Pons (tissue), 1 donor: ENCODE results near the gene PVR.
"Not testable (repeated sequence)": the region's sequence is repeated elsewhere in the genome, so short reads cannot be mapped to it uniquely, and the experiment has no call there.

Experiments
- DNase-seq: peaks from one replicate; pipeline ENCODE4 v3.0.0-alpha.2; 2016; ENCODE audit warnings: low spot score

The PVR gene

GRCh38 chr19:44645407-44646048 lies 1.8 kb downstream of the PVR start:
- no peak for DNase-seq

- DNase-seq = no peak
Observed at GRCh38 chr19:44646049-44646416, 2.3 kb downstream of the PVR start.

GRCh38 chr19:44647144-44647543 lies 3.4 kb downstream of the PVR start:
- DNase-seq = no peak

- DNase-seq = no peak
Observed at GRCh38 chr19:44648631-44649251, 5.0 kb downstream of the PVR start.

GRCh38 chr19:44649578-44650145 lies 6.0 kb downstream of the PVR start:
- DNase-seq = no peak

- no peak for DNase-seq
Observed at GRCh38 chr19:44653343-44653742, 9.6 kb downstream of the PVR start.

- DNase-seq = peak; percentile 45
Observed at GRCh38 chr19:44653977-44654774, 10.5 kb downstream of the PVR start.

GRCh38 chr19:44657211-44657921 lies 13.7 kb downstream of the PVR start:
- DNase-seq = no peak

- DNase-seq = no peak
Observed at GRCh38 chr19:44658069-44658733, 14.5 kb downstream of the PVR start.

- DNase-seq = no peak
Observed at GRCh38 chr19:44660081-44660480, 16.4 kb downstream of the PVR start.

GRCh38 chr19:44661205-44661604 lies 17.5 kb downstream of the PVR start:
- no peak for DNase-seq

- DNase-seq = no peak
Observed at GRCh38 chr19:44661904-44662303, 18.2 kb downstream of the PVR start.

GRCh38 chr19:44662691-44663385 lies 19.1 kb downstream of the PVR start:
- no peak for DNase-seq

GRCh38 chr19:44663996-44664395 lies 20.3 kb downstream of the PVR start:
- DNase-seq = no peak

GRCh38 chr19:44664976-44665375 lies 21.3 kb downstream of the PVR start:
- DNase-seq = no peak

- no peak for DNase-seq
Observed at GRCh38 chr19:44666852-44667556, 23.3 kb downstream of the PVR start.

GRCh38 chr19:44668985-44669764 lies 25.5 kb downstream of the PVR start:
- no peak for DNase-seq

GRCh38 chr19:44670027-44670426 lies 26.3 kb downstream of the PVR start:
- DNase-seq = not testable (repeated sequence)

GRCh38 chr19:44671400-44671799 lies 27.7 kb downstream of the PVR start, which contains the start of gene CEACAM19:
Gene CEACAM19 (plus strand): TSS chr19:44671482. CDS start chr19:44671932, 450 bp downstream.
- no peak for DNase-seq
